BJ (cell line): ENCODE results near the gene KRT3. TPM values are rescaled to one million over a fixed set of nuclear protein-coding genes. Genes with fewer than 3 reads are reported as not detected.

ENCODE experiments used
- CTCF ChIA-PET: fragments of 350-600 bp; formaldehyde crosslinking; extraction: SDS; loops from one replicate; lab custom pipeline; 2021; ENCODE audit warnings: antibody characterized with exemption, inconsistent platforms; lab: Yijun Ruan, JAX
- POLR2A ChIA-PET: fragments of 300-600 bp; sonication (Branson Sonifier 250); formaldehyde crosslinking; extraction: SDS; loops from one replicate; lab custom pipeline; 2021; ENCODE audit warnings: antibody characterized with exemption; lab: Charles Lee
- DNase-seq: peaks from one replicate; pipeline ENCODE4 v3.0.0-alpha.2; 2011; ENCODE audit warnings: low read depth
- H3K27me3 ChIP-seq: 2 replicates; pipeline ENCODE4 v1.6.0; 2011; ENCODE audit warnings: low read length; ENCODE audit not compliant: control insufficient read depth, insufficient read depth
- H3K36me3 ChIP-seq: 2 replicates; pipeline ENCODE4 v1.5.1; 2011; ENCODE audit warnings: low read length; ENCODE audit not compliant: control insufficient read depth, insufficient read depth
- H3K4me3 ChIP-seq: 2 replicates; pipeline ENCODE4 v1.5.1; 2011; ENCODE audit warnings: low read depth, mild to moderate bottlenecking, control low read depth, low read length
- CTCF ChIP-seq: IDR thresholded peaks from 2 replicates; pipeline ENCODE4 v1.5.1; 2011; ENCODE audit warnings: low read depth, mild to moderate bottlenecking, control low read depth, inconsistent platforms, low read length, moderate library complexity; ENCODE audit not compliant: insufficient read depth
- polyA plus RNA-seq: library from polyadenylated mRNA; depleted of rRNA; stranded (reverse); fragments of >200 nt; gene quantifications from 2 replicates; pipeline ENCODE4 v1.2.3, GENCODE V29; 2011

The KRT3 gene
- polyA plus RNA-seq, 1 experiment: not detected

- ChIA-PET CTCF (interaction anchor here (1.4 kb wide), 1 partner anchor 8 kb away, joined by 3 read pairs; no protein-coding TSS in a partner anchor), POLR2A (no interaction called here)
- Histone ChIP-seq H3K4me3 (no peak overlapping the region), H3K36me3 (no peaks in the 10 kb centered on the region), H3K27me3 (peaks cover 27% of the 10 kb centered on the region)
- DNase-seq: no peak
- no peak for TF ChIP-seq CTCF
Measured at GRCh38 chr12:52790427-52791270, 5.3 kb downstream of the KRT3 start.

GRCh38 chr12:52789637-52790426, 6.1 kb downstream of the KRT3 start:
- ChIA-PET CTCF (interaction anchor here (1.4 kb wide), 2 partner anchors 9 to 14 kb away, joined by 3 read pairs; no protein-coding TSS in a partner anchor), POLR2A (no interaction called here)
- DNase-seq: no peak
- no peak overlapping the region for H3K4me3 ChIP-seq
- H3K27me3 ChIP-seq: peaks cover 30% of the 10 kb centered on the region
- no peak for TF ChIP-seq CTCF
- no peaks in the 10 kb centered on the region for H3K36me3 ChIP-seq

- Histone ChIP-seq H3K27me3 (peaks cover 30% of the 10 kb centered on the region), H3K4me3 (no peak overlapping the region), H3K36me3 (no peaks in the 10 kb centered on the region)
- CTCF ChIA-PET: interaction anchor here (1.4 kb wide), 2 partner anchors 9 to 13 kb away, joined by 3 read pairs; no protein-coding TSS in a partner anchor
- no peak for TF ChIP-seq CTCF
- POLR2A ChIA-PET: no interaction called here
- DNase-seq: no peak
Measured at GRCh38 chr12:52788876-52789636, 6.9 kb downstream of the KRT3 start.

GRCh38 chr12:52788192-52788875, 7.6 kb downstream of the KRT3 start:
- CTCF ChIA-PET: interaction anchor here (1.4 kb wide), 1 partner anchor 12 kb away, joined by 3 read pairs; no protein-coding TSS in a partner anchor
- no peak for TF ChIP-seq CTCF
- Histone ChIP-seq H3K27me3 (peaks cover 30% of the 10 kb centered on the region), H3K4me3 (no peak overlapping the region), H3K36me3 (no peaks in the 10 kb centered on the region)
- no peak for DNase-seq
- POLR2A ChIA-PET: no interaction called here
